GM21717 (cell line): ENCODE data around the gene ADA.

Source experiments
- ATAC-seq: cut with Tn5 transposase; IDR thresholded peaks from one replicate; pipeline ENCODE4 v1.9.1; 2021; ENCODE audit warnings: mild to moderate bottlenecking, moderate library complexity; ENCODE audit not compliant: unreplicated experiment

The ADA gene

GRCh38 chr20:44646023-44646640, 5.4 kb downstream of the ADA start:
- no peak for ATAC-seq

- no peak for ATAC-seq
These were observed 6.8 kb downstream of the ADA start for GRCh38 chr20:44644667-44645131.

- no peak for ATAC-seq
These were observed 7.3 kb downstream of the ADA start for GRCh38 chr20:44644230-44644617.

GRCh38 chr20:44643596-44644229, 7.8 kb downstream of the ADA start:
- no peak for ATAC-seq

GRCh38 chr20:44643154-44643519, 8.4 kb downstream of the ADA start:
- ATAC-seq, result no peak

- no peak for ATAC-seq
These were observed 9.0 kb downstream of the ADA start for GRCh38 chr20:44642203-44643153.

- ATAC-seq, result no peak
These were observed 10.2 kb downstream of the ADA start for GRCh38 chr20:44641325-44641724.

- no peak for ATAC-seq
These were observed 11.0 kb downstream of the ADA start for GRCh38 chr20:44640522-44640921.

GRCh38 chr20:44637522-44638372, 13.8 kb downstream of the ADA start:
- no peak for ATAC-seq

GRCh38 chr20:44637042-44637441, 14.5 kb downstream of the ADA start:
- no peak for ATAC-seq

GRCh38 chr20:44635877-44636276, 15.6 kb downstream of the ADA start:
- no peak for ATAC-seq

- ATAC-seq, result no peak
These were observed 17.5 kb downstream of the ADA start for GRCh38 chr20:44633872-44634600.

- ATAC-seq, result no peak
These were observed 18.2 kb downstream of the ADA start for GRCh38 chr20:44633187-44633810.

GRCh38 chr20:44632103-44632752, 19.3 kb downstream of the ADA start:
- no peak for ATAC-seq

- ATAC-seq, result no peak
These were observed 21.2 kb downstream of the ADA start for GRCh38 chr20:44630297-44630696.

- ATAC-seq, result no peak
These were observed 22.0 kb downstream of the ADA start for GRCh38 chr20:44629542-44629941.

- ATAC-seq, result no peak
These were observed 22.5 kb downstream of the ADA start for GRCh38 chr20:44629017-44629385.

GRCh38 chr20:44627364-44628010, 24.0 kb downstream of the ADA start:
- ATAC-seq, result no peak

- ATAC-seq, result no peak
These were observed 25.2 kb downstream of the ADA start for GRCh38 chr20:44626278-44626677.
